HCT116 (cell line): ENCODE results near the gene DDT. TPM values are rescaled to one million over a fixed set of nuclear protein-coding genes. Genes with fewer than 3 reads are reported as not detected.
"Not testable (repeated sequence)": the region's sequence is repeated elsewhere in the genome, so short reads cannot be mapped to it uniquely, and the experiment has no call there.

ENCODE experiments used
- ATAC-seq: fragments of 200-7000 bp; cut with Tn5 transposase; 2 replicates; pipeline ENCODE4 v1.9.1; 2020; ENCODE audit warnings: mild to moderate bottlenecking, moderate library complexity
- BruUV-seq: library from RNA; stranded (reverse); fragments of 400-500 nt; replicated peaks from 2 replicates; lab custom pipeline; 2021; lab: Mats Ljungman, UMichigan
- CTCF ChIA-PET: fragments of 300-600 bp; sonication (Branson Sonifier 250); formaldehyde crosslinking; loops from one replicate; lab custom pipeline; 2021; ENCODE audit warnings: antibody characterized with exemption; lab: Charles Lee
- POLR2A ChIA-PET: fragments of 300-600, 350-600 bp; sonication (Branson Sonifier 250); formaldehyde crosslinking; loops from one replicate; lab custom pipeline; 2021; ENCODE audit warnings: antibody characterized with exemption; lab: Charles Lee
- RAD21 ChIA-PET, 2 experiments: fragments of 300-600 bp; sonication (Branson Sonifier 250); formaldehyde crosslinking; loops; one replicate each; lab custom pipeline; 2023; ENCODE audit warnings: low total read pairs in 2 of 2; ENCODE audit not compliant: uncharacterized antibody in 2 of 2, unreplicated experiment in 2 of 2, low non-redundant PET in 1 of 2; lab: Charles Lee
- DNase-seq: peaks from one replicate; pipeline ENCODE4 v3.0.0-alpha.2; 2010; ENCODE audit warnings: low read depth, low spot score
- H2AFZ ChIP-seq: fragments of 200-600 bp; shearing (Covaris generic), sonication (generic); 2 replicates; pipeline ENCODE4 v1.6.1; 2017; ENCODE audit warnings: low read depth, mixed run types, mixed read lengths, antibody characterized with exemption, low read length; ENCODE audit not compliant: poor library complexity, severe bottlenecking
- H3K27ac ChIP-seq: 2 replicates; pipeline ENCODE4 v1.5.1; 2012; ENCODE audit warnings: low read depth, low read length
- H3K27me3 ChIP-seq: fragments of 200-600 bp; sonication (generic); 2 replicates; pipeline ENCODE4 v1.6.1; 2016; ENCODE audit warnings: mixed run types, low read length, mixed read lengths; ENCODE audit not compliant: insufficient read depth
- H3K36me3 ChIP-seq, 2 experiments: fragments of 200-500 bp in 1 of 2; fragments of 200-600 bp in 1 of 2; sonication (Bioruptor generic) in 1 of 2; sonication (generic) in 1 of 2; 2 replicates each; pipeline versions ENCODE4 v1.5.1 to v1.6.1; 2014 to 2016; ENCODE audit warnings: low read length in 2 of 2, inconsistent platforms in 1 of 2, mixed read lengths in 1 of 2, mixed run types in 1 of 2; ENCODE audit not compliant: insufficient read depth in 2 of 2, control insufficient read depth in 1 of 2
- H3K4me1 ChIP-seq, 2 experiments: fragments of 200-600 bp in 1 of 2; sonication (generic) in 1 of 2; 2 replicates each; pipeline versions ENCODE4 v1.5.1 to v1.6.1; 2012 to 2017; ENCODE audit warnings: low read length in 2 of 2, inconsistent platforms in 1 of 2, mild to moderate bottlenecking in 1 of 2, mixed read lengths in 1 of 2, mixed run types in 1 of 2, moderate library complexity in 1 of 2; ENCODE audit not compliant: insufficient read depth in 2 of 2, control insufficient read depth in 1 of 2
- H3K4me2 ChIP-seq: fragments of 200-600 bp; sonication (generic); 2 replicates; pipeline ENCODE4 v1.6.1; 2017; ENCODE audit warnings: mixed run types, low read length, mixed read lengths
- H3K4me3 ChIP-seq, 2 experiments: fragments of 200-600 bp in 1 of 2; sonication (generic) in 1 of 2; replicated peaks in 1 of 2; 2 replicates each; pipeline ENCODE4 v1.5.1; 2011 to 2016; ENCODE audit warnings: low read length in 2 of 2, control low read depth in 1 of 2, low read depth in 1 of 2, mild to moderate bottlenecking in 1 of 2, mixed read lengths in 1 of 2, mixed run types in 1 of 2
- H3K79me2 ChIP-seq: fragments of 200-600 bp; sonication (generic); 2 replicates; pipeline ENCODE4 v1.6.1; 2017; ENCODE audit warnings: mild to moderate bottlenecking, mixed run types, low read length, moderate library complexity, mixed read lengths; ENCODE audit not compliant: insufficient read depth
- H3K9ac ChIP-seq: fragments of 200-600 bp; sonication (generic); 2 replicates; pipeline ENCODE4 v1.6.1; 2016; ENCODE audit warnings: low read length, mixed read lengths
- H3K9me2 ChIP-seq: fragments of 200-600 bp; sonication (generic), shearing (Covaris generic); 2 replicates; pipeline ENCODE4 v1.6.1; 2017; ENCODE audit warnings: mixed run types, mild to moderate bottlenecking, moderate library complexity; ENCODE audit not compliant: insufficient read depth
- H3K9me3 ChIP-seq, 2 experiments: fragments of 200-500 bp in 1 of 2; fragments of 200-600 bp in 1 of 2; sonication (Bioruptor generic) in 1 of 2; sonication (generic) in 1 of 2; 2 replicates each; pipeline ENCODE4 v1.6.1; 2014 to 2017; ENCODE audit warnings: low read length in 2 of 2, mixed read lengths in 2 of 2, inconsistent platforms in 1 of 2, low read depth in 1 of 2, mild to moderate bottlenecking in 1 of 2, mixed run types in 1 of 2, moderate library complexity in 1 of 2; ENCODE audit not compliant: control insufficient read depth in 1 of 2, insufficient read depth in 1 of 2
- H4K20me1 ChIP-seq: fragments of 200-600 bp; sonication (generic), shearing (Covaris generic); 2 replicates; pipeline ENCODE4 v1.6.1; 2017; ENCODE audit warnings: mixed run types, mild to moderate bottlenecking, moderate library complexity; ENCODE audit not compliant: insufficient read depth
- intact Hi-C: fragments of 100-400 bp; cut with micrococcal nuclease; formaldehyde crosslinking; loops from 2 replicates; pipeline ENCODE4 v1.10.0; 2022
- total RNA-seq: library from RNA; stranded (reverse); gene quantifications from one replicate; pipeline ENCODE4 v1.2.1, GENCODE V29; 2021; ENCODE audit not compliant: unreplicated experiment

The DDT gene
- total RNA-seq, 1 experiment from 2014 or later, result 217 TPM

- H3K4me2 ChIP-seq, H3K4me1 ChIP-seq, RAD21 ChIA-PET, H3K27me3 ChIP-seq, H3K36me3 ChIP-seq, H4K20me1 ChIP-seq, POLR2A ChIA-PET, CTCF ChIA-PET, H2AFZ ChIP-seq, BruUV-seq, intact Hi-C loops, H3K9me2 ChIP-seq, H3K9me3 ChIP-seq, H3K4me3 ChIP-seq, DNase-seq, H3K27ac ChIP-seq, H3K9ac ChIP-seq: not testable (repeated sequence)
- peaks cover 22% of the 10 kb centered on the region for H3K79me2 ChIP-seq
- peak; percentile 75 for ATAC-seq
These were observed 8.1 kb downstream of the DDT start for GRCh38 chr22:23966094-23966493.

GRCh38 chr22:23961084-23961771 lies 13.0 kb downstream of the DDT start, which contains the start of gene GSTT2B:
TSS of gene GSTT2B (minus strand) at chr22:23961195. CDS start at chr22:23961131, 64 bp downstream.
- H2AFZ ChIP-seq, H3K27me3 ChIP-seq, H3K27ac ChIP-seq, RAD21 ChIA-PET, H3K9me2 ChIP-seq, H4K20me1 ChIP-seq, intact Hi-C loops, DNase-seq, H3K9ac ChIP-seq, H3K4me1 ChIP-seq, POLR2A ChIA-PET, BruUV-seq, CTCF ChIA-PET, H3K36me3 ChIP-seq, H3K79me2 ChIP-seq, H3K9me3 ChIP-seq: not testable (repeated sequence)
- Histone ChIP-seq H3K4me2 (peak within 1 kb of the TSS; percentile 40), H3K4me3 (peak within 1 kb of the TSS; percentile 23 to 34; a peak in 3 of 4 replicates)
- ATAC-seq, result peak; percentile 90
